ENCODE results near the gene CLCN4. TPM values are rescaled to one million over a fixed set of nuclear protein-coding genes. Genes with fewer than 3 reads are reported as not detected.

Gene CLCN4
- total RNA-seq, 8 experiments from 2014 or later, result 1.6 to 28.2 (median 21.0) TPM

GRCh38 chrX:10133980-10134676 lies 22.6 kb upstream of the CLCN4 start:
- Histone ChIP-seq H3K4me3 (no peak overlapping the region), H3K27ac (no peak overlapping the region), H3K4me1 (replicated peaks in 1 of 2) (no peaks in the 10 kb centered on the region)
- in situ Hi-C loops (cut with MboI; ENCODE audit: low pct_unique_long_range_greater_than_20kb in 2 of 9, low sequenced_read_pairs in 9 of 9, unreplicated experiment in 9 of 9), result no loop called here
- WGBS, 10 experiments, result 20 to 100% (median 88%) methylated on average over 1 to 10 of the region's 20 CpGs; no CpG with 5 or more reads in 6 of the 10 experiments
- no peak for ATAC-seq (replicated peaks in 6 of 8)

GRCh38 chrX:10134921-10135320 lies 21.9 kb upstream of the CLCN4 start:
- no peak overlapping the region for H3K27ac ChIP-seq
- in situ Hi-C loops (cut with MboI; ENCODE audit: low pct_unique_long_range_greater_than_20kb in 2 of 9, low sequenced_read_pairs in 9 of 9, unreplicated experiment in 9 of 9), result no loop called here
- WGBS, 10 experiments, result 70 to 100% (median 80%) methylated on average over 1 to 3 of the region's 7 CpGs; no CpG with 5 or more reads in 7 of the 10 experiments
- H3K4me1 ChIP-seq (replicated peaks in 1 of 2), result no peaks in the 10 kb centered on the region
- H3K4me3 ChIP-seq, result no peak overlapping the region
- ATAC-seq (replicated peaks in 6 of 8), result no peak

- H3K4me1 ChIP-seq (replicated peaks in 1 of 2), result no peaks in the 10 kb centered on the region
- no peak overlapping the region for H3K4me3 ChIP-seq
- WGBS, 10 experiments, result 37 to 93% (median 87%) methylated on average over 2 to 12 of the region's 28 CpGs; no CpG with 5 or more reads in 6 of the 10 experiments
- in situ Hi-C loops (cut with MboI; ENCODE audit: low pct_unique_long_range_greater_than_20kb in 2 of 9, low sequenced_read_pairs in 9 of 9, unreplicated experiment in 9 of 9), result no loop called here
- no peak for ATAC-seq (replicated peaks in 6 of 8)
- H3K27ac ChIP-seq, result no peak overlapping the region
Observed at GRCh38 chrX:10135561-10136399, 21.0 kb upstream of the CLCN4 start.

GRCh38 chrX:10138726-10139125 lies 18.0 kb upstream of the CLCN4 start:
- in situ Hi-C loops (cut with MboI; ENCODE audit: low pct_unique_long_range_greater_than_20kb in 2 of 9, low sequenced_read_pairs in 9 of 9, unreplicated experiment in 9 of 9), result no loop called here
- H3K27ac ChIP-seq, result no peak overlapping the region
- H3K4me3 ChIP-seq, result no peak overlapping the region
- no peak for ATAC-seq (replicated peaks in 6 of 8)
- H3K4me1 ChIP-seq (replicated peaks in 1 of 2), result no peaks in the 10 kb centered on the region
- WGBS, 10 experiments, result no CpG with 5 or more reads among the region's 22 CpGs

GRCh38 chrX:10140264-10140663 lies 16.5 kb upstream of the CLCN4 start:
- no peak overlapping the region for H3K27ac ChIP-seq
- whole genome bisulfite sequencing, 10 experiments, result 80 to 100% (median 100%) methylated on average over 1 to 5 of the region's 7 CpGs; no CpG with 5 or more reads in 5 of the 10 experiments
- in situ Hi-C loops (cut with MboI; ENCODE audit: low pct_unique_long_range_greater_than_20kb in 2 of 9, low sequenced_read_pairs in 9 of 9, unreplicated experiment in 9 of 9), result no loop called here
- no peak overlapping the region for H3K4me3 ChIP-seq
- no peak for ATAC-seq (replicated peaks in 6 of 8)
- H3K4me1 ChIP-seq (replicated peaks in 1 of 2), result no peaks in the 10 kb centered on the region

- Histone ChIP-seq H3K4me1 (replicated peaks in 1 of 2) (no peaks in the 10 kb centered on the region), H3K4me3 (no peak overlapping the region), H3K27ac (no peak overlapping the region)
- 73 to 100% (median 97%) methylated on average over 2 to 9 of the region's 23 CpGs; no CpG with 5 or more reads in 3 of the 10 experiments for WGBS, 10 experiments
- no peak for ATAC-seq (replicated peaks in 6 of 8)
- in situ Hi-C loops (cut with MboI; ENCODE audit: low pct_unique_long_range_greater_than_20kb in 2 of 9, low sequenced_read_pairs in 9 of 9, unreplicated experiment in 9 of 9), result no loop called here
Observed at GRCh38 chrX:10142041-10142599, 14.7 kb upstream of the CLCN4 start.

GRCh38 chrX:10143071-10143983 lies 13.4 kb upstream of the CLCN4 start:
- ATAC-seq (replicated peaks in 6 of 8), result no peak
- in situ Hi-C loops (cut with MboI; ENCODE audit: low pct_unique_long_range_greater_than_20kb in 2 of 9, low sequenced_read_pairs in 9 of 9, unreplicated experiment in 9 of 9), result no loop called here
- Histone ChIP-seq H3K4me1 (replicated peaks in 1 of 2) (no peaks in the 10 kb centered on the region), H3K4me3 (no peak overlapping the region), H3K27ac (no peak overlapping the region)
- WGBS, 10 experiments, result 50 to 100% (median 89%) methylated on average over 1 to 8 of the region's 12 CpGs; no CpG with 5 or more reads in 4 of the 10 experiments

GRCh38 chrX:10146346-10146745 lies 10.4 kb upstream of the CLCN4 start:
- in situ Hi-C loops (cut with MboI; ENCODE audit: low pct_unique_long_range_greater_than_20kb in 2 of 9, low sequenced_read_pairs in 9 of 9, unreplicated experiment in 9 of 9), result no loop called here
- H3K4me1 ChIP-seq (replicated peaks in 1 of 2), result no peaks in the 10 kb centered on the region
- no peak overlapping the region for H3K4me3 ChIP-seq
- H3K27ac ChIP-seq, result no peak overlapping the region
- 94% methylated on average over 9 of the region's 10 CpGs; no CpG with 5 or more reads in 9 of the 10 experiments for WGBS, 10 experiments
- ATAC-seq (replicated peaks in 6 of 8), result no peak

- peaks cover 6 to 8% of the 10 kb centered on the region in 2 donors for H3K4me1 ChIP-seq (replicated peaks in 1 of 2)
- H3K4me3 ChIP-seq, result no peak overlapping the region
- in situ Hi-C loops (cut with MboI; ENCODE audit: low pct_unique_long_range_greater_than_20kb in 2 of 9, low sequenced_read_pairs in 9 of 9, unreplicated experiment in 9 of 9), result no loop called here
- whole genome bisulfite sequencing, 10 experiments, result 40 to 83% methylated on average over 2 to 3 of the region's 3 CpGs; no CpG with 5 or more reads in 8 of the 10 experiments
- no peak overlapping the region for H3K27ac ChIP-seq
- peak in 2 of 8 experiments; percentile 30 to 53 for ATAC-seq (replicated peaks in 6 of 8)
Observed at GRCh38 chrX:10152086-10152485, 4.7 kb upstream of the CLCN4 start.

GRCh38 chrX:10155137-10155536 lies 1.6 kb upstream of the CLCN4 start:
- Histone ChIP-seq H3K4me1 (replicated peaks in 1 of 2) (peaks cover 18 to 23% of the 10 kb centered on the region in 2 donors), H3K4me3 (no peak overlapping the region), H3K27ac (no peak overlapping the region)
- in situ Hi-C loops (cut with MboI; ENCODE audit: low pct_unique_long_range_greater_than_20kb in 2 of 9, low sequenced_read_pairs in 9 of 9, unreplicated experiment in 9 of 9), result no loop called here
- no peak for ATAC-seq (replicated peaks in 6 of 8)
- WGBS, 10 experiments, result 30 to 100% (median 92%) methylated on average over 1 to 2 of the region's 4 CpGs; no CpG with 5 or more reads in 5 of the 10 experiments

- in situ Hi-C loops (cut with MboI; ENCODE audit: low pct_unique_long_range_greater_than_20kb in 2 of 9, low sequenced_read_pairs in 9 of 9, unreplicated experiment in 9 of 9), result no loop called here
Observed at GRCh38 chrX:10157032-10157341, 212 bp downstream of the CLCN4 start.

GRCh38 chrX:10157543-10157942 lies 768 bp downstream of the CLCN4 start:
- Histone ChIP-seq H3K4me3 (peak overlapping the region in 4 of 5 donors; percentile 23 to 64 (median 42)), H3K27ac (no peak overlapping the region), H3K4me1 (replicated peaks in 1 of 2) (peaks cover 18 to 24% of the 10 kb centered on the region in 2 donors)
- in situ Hi-C loops (cut with MboI; ENCODE audit: low pct_unique_long_range_greater_than_20kb in 2 of 9, low sequenced_read_pairs in 9 of 9, unreplicated experiment in 9 of 9), result no loop called here
- no peak for ATAC-seq (replicated peaks in 6 of 8)
- 27 to 87% (median 60%) methylated on average over 1 to 3 of the region's 3 CpGs; no CpG with 5 or more reads in 4 of the 10 experiments for WGBS, 10 experiments

More at GRCh38 chrX:10157032-10157341, 212 bp downstream of the CLCN4 start:
- H3K4me3 ChIP-seq, result peak overlapping the region; percentile 15 to 64 (median 33)
- peaks cover 18 to 24% of the 10 kb centered on the region in 2 donors for H3K4me1 ChIP-seq (replicated peaks in 1 of 2)
- 40 to 46% (median 43%) methylated on average over 1 to 5 of the region's 7 CpGs; no CpG with 5 or more reads in 6 of the 10 experiments for WGBS, 10 experiments
- no peak for ATAC-seq (replicated peaks in 6 of 8)
- peak overlapping the region; percentile 9 to 37 for H3K27ac ChIP-seq

Measured in motor neuron (in vitro differentiated cells).